Lower lobe of right lung (tissue), 2 donors: ENCODE data around the gene NEDD4L. TPM values are rescaled to one million over a fixed set of nuclear protein-coding genes. Genes with fewer than 3 reads are reported as not detected.

ENCODE experiments used
- ATAC-seq, 2 donors: fragments of 200-7000 bp; cut with Tn5 transposase; one replicate each; pipeline ENCODE4 v1.9.1; 2020 to 2022; ENCODE audit warnings: mild to moderate bottlenecking in 2 of 2, moderate library complexity in 2 of 2
- DNase-seq: peaks from one replicate; pipeline ENCODE4 v3.0.0-alpha.2; 2020
- H3K27ac ChIP-seq: fragments of 200-600 bp; one replicate; pipeline ENCODE4 v1.8.0; 2022
- H3K27me3 ChIP-seq: fragments of 200-600 bp; one replicate; pipeline ENCODE4 v1.8.0; 2022; ENCODE audit warnings: low read depth
- H3K36me3 ChIP-seq: fragments of 200-600 bp; one replicate; pipeline ENCODE4 v1.8.0; 2022; ENCODE audit warnings: mild to moderate bottlenecking
- H3K4me1 ChIP-seq: fragments of 200-600 bp; one replicate; pipeline ENCODE4 v1.8.0; 2022
- H3K4me3 ChIP-seq: fragments of 200-600 bp; one replicate; pipeline ENCODE4 v1.8.0; 2022; ENCODE audit warnings: mild to moderate bottlenecking
- H3K9me3 ChIP-seq: fragments of 200-600 bp; one replicate; pipeline ENCODE4 v1.8.0; 2022
- intact Hi-C: fragments of 100-400 bp; cut with DNase I; formaldehyde crosslinking; loops from one replicate; pipeline ENCODE4 v1.11.0; 2022
- total RNA-seq: library from RNA; stranded (reverse); fragmentation: NEBNext Ultra II Directional; extraction: Animal tissue kit (Norgen Biotek cat#: 25700); gene quantifications from one replicate; pipeline ENCODE4 v1.2.1, GENCODE V29; 2021
- TF ChIP-seq, protein P1 (sequence below): fragments of 200-600 bp; IDR thresholded peaks from one replicate; pipeline ENCODE4 v1.8.0; 2022; ENCODE audit warnings: antibody characterized with exemption, mild to moderate bottlenecking
- donor health status: DM: no; HTN: yes; CAD: no; lungs with severe emphysema.

NEDD4L gene
- total RNA-seq, 1 donor from 2014 or later: 203 TPM

DNA sequence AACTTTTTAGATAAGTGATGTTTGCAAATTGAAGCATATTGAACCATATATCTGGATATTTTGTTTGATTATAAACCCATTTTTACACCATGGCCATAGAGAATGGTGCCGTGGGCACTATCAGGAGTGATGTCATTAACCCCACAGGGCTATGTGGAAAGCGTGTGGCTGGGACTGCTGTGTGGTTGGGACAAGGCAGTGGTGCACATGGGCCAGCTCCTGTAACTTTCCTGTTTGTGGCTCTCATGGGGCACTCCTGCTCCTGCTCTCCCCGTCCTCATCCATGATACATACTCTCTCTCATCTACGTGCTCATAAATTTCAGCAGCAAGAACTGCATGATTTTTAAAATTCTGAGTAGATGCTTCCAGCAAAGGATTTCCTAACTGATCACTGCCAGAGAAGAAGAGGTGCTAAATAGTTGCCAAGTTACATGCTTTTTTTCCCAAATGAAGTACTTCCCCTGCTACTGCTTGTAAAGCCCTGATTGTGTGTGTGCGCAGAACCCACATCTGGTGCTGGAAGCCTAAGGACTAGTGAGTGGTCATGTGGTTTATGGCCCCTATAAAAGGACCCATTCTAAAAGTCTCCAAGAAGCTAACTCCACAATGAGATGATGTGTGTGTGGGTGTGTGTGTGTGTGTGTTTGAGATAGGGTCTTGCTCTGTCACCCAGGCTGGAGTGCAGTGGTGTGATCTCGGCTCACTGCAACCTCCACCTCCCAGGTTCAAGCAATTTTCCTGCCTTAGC, 240.8 kb downstream of the NEDD4L start:
- Histone ChIP-seq H3K4me1 (peaks cover 60% of the 10 kb centered on the region), H3K36me3 (no peaks in the 10 kb centered on the region), H3K27me3 (no peaks in the 10 kb centered on the region), H3K4me3 (no peak overlapping the region), H3K9me3 (no peaks in the 10 kb centered on the region), H3K27ac (peak overlapping the region; percentile 72)
- intact Hi-C loops: no loop called here
- peak; percentile 15 to 53 for ATAC-seq
- TF ChIP-seq, protein P1, sequence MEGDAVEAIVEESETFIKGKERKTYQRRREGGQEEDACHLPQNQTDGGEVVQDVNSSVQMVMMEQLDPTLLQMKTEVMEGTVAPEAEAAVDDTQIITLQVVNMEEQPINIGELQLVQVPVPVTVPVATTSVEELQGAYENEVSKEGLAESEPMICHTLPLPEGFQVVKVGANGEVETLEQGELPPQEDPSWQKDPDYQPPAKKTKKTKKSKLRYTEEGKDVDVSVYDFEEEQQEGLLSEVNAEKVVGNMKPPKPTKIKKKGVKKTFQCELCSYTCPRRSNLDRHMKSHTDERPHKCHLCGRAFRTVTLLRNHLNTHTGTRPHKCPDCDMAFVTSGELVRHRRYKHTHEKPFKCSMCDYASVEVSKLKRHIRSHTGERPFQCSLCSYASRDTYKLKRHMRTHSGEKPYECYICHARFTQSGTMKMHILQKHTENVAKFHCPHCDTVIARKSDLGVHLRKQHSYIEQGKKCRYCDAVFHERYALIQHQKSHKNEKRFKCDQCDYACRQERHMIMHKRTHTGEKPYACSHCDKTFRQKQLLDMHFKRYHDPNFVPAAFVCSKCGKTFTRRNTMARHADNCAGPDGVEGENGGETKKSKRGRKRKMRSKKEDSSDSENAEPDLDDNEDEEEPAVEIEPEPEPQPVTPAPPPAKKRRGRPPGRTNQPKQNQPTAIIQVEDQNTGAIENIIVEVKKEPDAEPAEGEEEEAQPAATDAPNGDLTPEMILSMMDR: no peak
- no peak for DNase-seq

DNA sequence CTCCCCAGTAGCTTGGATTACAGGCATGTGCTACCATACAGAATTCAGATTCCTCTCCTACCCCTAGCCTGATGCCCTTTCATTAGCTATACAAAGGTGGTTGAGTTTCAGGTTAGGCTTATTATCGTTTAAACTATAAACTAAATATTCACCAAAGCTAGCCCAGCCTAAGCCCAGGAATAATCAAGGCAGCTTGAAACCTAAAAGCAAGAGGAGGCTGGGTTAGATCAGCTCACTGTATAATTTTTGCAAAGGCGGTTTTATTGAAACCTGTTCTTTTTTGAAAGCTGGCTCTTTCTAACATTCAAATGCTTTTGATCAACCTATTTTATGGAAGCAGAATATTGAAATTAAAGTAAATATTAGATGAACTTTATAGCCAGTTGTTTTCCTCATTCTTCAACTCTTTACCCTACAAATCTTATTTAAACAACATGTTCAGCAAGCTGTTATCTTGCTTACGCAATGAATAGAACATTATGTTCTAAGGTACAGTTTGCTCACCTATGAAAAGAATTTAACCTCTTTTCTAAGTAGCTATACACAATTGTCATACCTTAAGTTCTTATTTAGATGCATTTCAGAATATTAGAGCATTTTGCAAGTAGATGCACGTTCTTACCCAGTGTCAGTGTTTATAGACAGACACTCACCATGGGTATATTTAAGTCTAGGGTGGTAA, 241.6 kb downstream of the NEDD4L start:
- Histone ChIP-seq H3K27me3 (no peaks in the 10 kb centered on the region), H3K27ac (peak overlapping the region; percentile 72), H3K36me3 (no peaks in the 10 kb centered on the region), H3K4me1 (peaks cover 60% of the 10 kb centered on the region), H3K9me3 (no peaks in the 10 kb centered on the region), H3K4me3 (no peak overlapping the region)
- no peak for DNase-seq
- ATAC-seq: peak; percentile 80 to 81
- intact Hi-C loops: no loop called here
- TF ChIP-seq, protein P1: no peak

DNA sequence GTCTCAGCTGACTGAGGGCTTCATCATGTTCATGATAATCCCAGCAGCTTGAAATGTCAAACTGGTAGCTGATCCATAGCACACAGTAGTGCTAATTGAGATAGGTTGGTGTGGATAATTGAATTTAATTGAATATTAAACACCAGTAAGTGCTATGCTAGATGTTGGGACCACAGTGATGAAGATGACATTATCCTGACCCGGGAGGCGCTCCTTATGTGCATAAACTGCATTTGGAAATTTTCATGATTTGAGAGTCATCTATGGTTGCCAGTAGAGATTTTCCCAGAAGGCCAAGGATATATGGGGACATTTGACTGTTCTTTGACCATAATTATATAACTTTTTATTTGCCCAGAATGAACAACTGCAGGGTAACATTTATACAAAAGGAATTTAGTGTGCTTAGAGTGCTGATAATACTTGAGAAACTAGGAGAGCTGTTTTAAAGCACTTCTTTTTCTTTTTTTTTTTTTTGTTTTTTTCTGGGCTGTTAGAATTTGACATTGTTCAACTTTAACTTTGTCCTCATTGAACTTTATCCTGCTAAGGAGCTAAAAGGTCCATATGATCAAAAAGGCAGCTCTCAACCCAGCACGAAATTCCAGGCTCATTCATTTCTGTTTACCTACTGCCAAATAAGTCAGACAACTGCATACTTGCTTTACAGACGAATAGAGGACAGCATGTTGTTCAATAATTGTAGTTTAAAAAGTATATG, 242.8 kb downstream of the NEDD4L start:
- Histone ChIP-seq H3K27ac (peak overlapping the region; percentile 69), H3K4me1 (peaks cover 61% of the 10 kb centered on the region), H3K27me3 (no peaks in the 10 kb centered on the region), H3K4me3 (no peak overlapping the region), H3K9me3 (no peaks in the 10 kb centered on the region), H3K36me3 (no peaks in the 10 kb centered on the region)
- intact Hi-C loops: no loop called here
- ATAC-seq: peak; percentile 58 to 68
- TF ChIP-seq, protein P1: no peak
- no peak for DNase-seq

DNA sequence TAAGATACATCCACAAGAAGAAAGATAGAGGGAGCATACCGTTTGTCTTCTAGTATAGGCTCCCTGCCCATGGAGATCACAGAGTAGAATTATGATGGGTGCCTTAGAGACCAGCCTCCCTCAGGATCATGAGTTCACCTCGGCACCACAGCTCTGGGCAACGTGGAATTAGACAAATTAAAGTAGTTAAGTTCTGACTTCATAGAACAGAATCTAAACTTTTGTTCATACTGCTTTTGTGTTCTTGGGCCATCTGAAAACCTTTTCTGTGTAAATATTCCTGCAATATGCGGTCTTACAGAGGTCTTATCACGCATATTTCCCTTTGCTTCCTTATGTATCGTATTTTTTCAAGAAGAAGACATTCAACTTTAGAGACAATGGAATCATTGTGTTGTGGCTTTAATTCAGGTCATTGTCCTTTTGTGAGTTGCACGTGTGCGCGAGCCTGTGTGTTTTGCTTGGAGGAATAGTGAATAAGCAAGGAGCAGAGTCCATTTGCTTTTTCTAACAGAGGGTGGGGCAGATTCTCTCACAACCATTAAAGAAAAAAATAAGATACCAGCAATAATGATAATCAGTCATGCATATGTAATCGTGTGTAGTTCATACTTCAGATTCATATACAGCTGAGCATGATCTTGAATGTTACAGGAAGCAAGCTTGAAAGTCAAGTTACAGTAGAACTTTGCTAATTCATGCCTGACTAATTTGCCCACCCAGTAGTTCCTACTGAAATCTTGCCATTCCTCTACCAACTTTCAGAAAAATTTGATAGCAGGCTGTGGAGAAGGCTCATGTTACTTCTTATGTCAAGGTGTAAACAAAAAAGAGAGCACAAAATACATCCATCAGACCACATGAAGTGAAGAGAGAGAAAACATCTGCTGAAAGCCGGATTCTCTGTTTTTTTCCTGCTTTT, 243.6 kb downstream of the NEDD4L start:
- TF ChIP-seq, protein P1: no peak
- DNase-seq: no peak
- H3K4me1 ChIP-seq: peaks cover 61% of the 10 kb centered on the region
- H3K27ac ChIP-seq: peak overlapping the region; percentile 59
- intact Hi-C loops: no loop called here
- ATAC-seq: no peak
- H3K36me3 ChIP-seq: no peaks in the 10 kb centered on the region
- H3K27me3 ChIP-seq: no peaks in the 10 kb centered on the region
- no peaks in the 10 kb centered on the region for H3K9me3 ChIP-seq
- H3K4me3 ChIP-seq: no peak overlapping the region
